Measurements from ENCODE around the gene NPPA.
"Not testable (repeated sequence)": the region's sequence is repeated elsewhere in the genome, so short reads cannot be mapped to it uniquely, and the experiment has no call there.

NPPA gene

DNA sequence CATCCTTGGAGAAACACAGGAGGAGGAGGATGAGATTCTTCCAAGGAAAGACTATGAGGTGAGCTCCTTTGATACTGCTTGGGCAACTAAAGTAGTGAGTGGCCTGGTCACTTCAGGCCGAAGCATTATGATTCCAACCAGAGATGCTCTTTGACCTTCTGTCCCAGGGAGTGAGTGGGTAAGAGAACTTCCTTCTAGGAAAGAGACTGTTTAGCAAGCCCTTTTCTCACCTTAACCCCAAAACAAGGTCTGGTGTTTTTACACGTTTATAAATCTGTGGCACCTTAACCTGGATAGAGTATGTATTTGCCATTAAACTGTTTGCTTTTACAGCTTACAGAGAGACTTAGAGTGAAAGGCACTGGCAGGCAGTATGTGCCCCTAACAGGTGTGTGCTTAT is 40.5 kb downstream of the NPPA start:
- DNase-seq (ENCODE audit: low read depth) = no peak

DNA sequence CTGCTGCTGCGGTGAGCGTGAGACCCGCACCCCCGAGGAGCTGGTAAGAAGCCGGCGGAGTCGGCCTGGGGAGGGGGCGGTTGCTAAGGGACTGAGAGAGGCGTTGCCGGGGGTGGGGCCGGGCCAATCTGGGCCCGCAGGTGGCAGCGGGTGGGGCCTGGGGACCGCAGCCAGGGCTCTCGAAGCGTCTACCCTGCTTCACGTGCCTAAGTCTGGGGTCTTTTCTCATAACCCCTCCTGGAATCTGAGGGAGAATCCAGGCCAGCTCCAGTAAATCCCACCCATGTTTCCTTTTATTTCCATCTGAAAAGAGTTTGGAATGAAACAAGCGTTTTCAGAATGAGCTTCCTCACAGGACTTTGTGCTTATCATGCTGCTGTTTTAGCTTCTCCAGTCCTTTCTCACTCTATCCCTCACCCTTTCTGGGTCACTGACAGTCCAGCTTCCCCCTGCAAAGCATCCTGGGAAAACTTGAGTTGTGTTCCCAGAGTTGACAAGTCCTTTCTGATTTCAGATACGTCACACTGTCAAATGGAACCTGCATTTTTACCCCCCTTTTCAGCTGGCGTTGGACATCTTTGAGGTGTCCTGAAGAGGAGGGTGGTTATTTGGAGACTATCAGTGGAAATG is 41.2 kb downstream of the NPPA start:
- DNase-seq (ENCODE audit: low read depth) = no peak

DNA sequence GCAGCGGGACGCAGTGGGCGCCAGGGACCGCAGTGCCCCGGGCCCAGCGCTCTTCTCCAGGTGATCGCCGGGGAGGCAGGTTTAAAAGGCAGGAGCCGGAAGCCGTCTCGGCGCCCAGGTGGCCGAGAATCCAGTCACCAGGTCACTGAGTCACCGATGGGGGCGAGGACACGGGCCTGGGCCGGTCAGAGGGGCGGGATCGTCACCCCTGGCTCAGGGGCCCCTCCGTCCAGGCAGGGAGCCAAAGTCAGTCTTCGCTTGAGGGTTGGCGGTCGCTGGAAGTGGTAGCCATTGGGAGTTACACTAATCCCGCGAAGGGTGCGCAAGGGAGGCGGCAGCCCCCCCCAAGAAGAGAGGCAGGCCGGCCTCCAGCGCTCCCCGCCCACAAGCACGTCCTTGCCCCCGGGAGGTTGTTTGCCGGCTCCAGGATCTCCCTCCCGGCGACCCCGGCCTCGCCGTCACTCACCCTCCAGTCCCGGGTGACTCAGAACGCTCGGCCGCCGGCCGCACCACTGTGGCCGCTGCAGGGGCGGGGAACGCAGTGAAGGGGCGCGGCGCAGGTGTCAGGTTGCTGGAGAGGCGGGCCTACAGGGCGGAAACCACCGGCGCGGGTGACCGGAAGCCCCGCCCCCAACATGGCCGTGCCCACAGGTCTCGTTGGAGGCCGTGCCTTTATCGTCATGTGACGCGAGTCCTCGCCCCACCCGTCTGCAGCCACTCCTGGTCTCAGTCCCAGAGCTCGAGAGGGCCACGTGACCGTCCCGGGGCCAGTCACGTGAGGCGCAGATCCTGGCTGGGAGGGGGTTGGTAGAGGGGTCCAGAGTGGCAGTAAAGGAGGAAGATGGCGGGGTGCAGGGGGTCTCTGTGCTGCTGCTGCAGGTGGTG is 41.9 kb downstream of the NPPA start, which contains the start of the genes CLCN6 and MTHFR:
CLCN6 (plus strand) TSS at position 770 of the 885 bp plus-strand sequence; CDS start at position 842, 72 bp downstream.
MTHFR (minus strand) TSS at position 543 of the 885 bp plus-strand sequence. CDS start 2,848 bp downstream, outside the sequence.
- DNase-seq (ENCODE audit: low read depth) = peak; percentile 94

DNA sequence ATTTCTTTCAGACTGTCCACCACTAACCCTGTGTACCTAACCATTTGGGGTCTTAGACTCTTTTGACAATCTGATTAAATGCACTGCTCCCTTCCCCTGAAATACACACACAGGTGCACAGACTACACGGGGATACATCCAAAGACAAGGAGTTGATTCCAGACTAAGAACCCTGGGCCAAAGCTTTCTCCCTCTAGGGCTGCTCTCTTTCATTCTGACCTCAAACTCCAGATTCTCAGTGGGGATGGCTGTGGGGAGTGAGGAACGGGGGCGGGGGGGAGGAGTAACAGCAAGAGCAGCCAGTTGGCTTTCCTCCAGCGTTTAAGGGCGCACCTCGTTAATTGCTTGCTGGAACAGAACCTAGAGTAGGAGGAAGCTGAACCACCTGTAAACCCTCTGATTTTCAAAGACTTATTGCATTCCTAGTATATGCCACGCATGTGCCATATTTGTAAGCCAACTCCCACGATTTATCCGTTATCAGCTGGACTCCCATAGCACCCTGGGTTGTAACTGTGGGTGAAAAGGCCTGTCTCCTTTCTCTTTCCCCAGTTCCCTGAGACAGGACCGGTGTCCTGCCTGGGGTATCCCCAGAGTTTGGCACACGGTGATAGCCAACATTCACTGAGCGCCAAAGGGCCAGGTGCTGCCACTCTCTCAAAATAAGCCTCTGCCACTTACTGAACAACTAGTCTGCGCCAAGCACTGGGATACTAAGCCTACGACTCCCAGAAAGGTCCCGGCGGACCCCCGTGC is 42.7 kb downstream of the NPPA start:
- no peak for DNase-seq (ENCODE audit: low read depth)

DNA sequence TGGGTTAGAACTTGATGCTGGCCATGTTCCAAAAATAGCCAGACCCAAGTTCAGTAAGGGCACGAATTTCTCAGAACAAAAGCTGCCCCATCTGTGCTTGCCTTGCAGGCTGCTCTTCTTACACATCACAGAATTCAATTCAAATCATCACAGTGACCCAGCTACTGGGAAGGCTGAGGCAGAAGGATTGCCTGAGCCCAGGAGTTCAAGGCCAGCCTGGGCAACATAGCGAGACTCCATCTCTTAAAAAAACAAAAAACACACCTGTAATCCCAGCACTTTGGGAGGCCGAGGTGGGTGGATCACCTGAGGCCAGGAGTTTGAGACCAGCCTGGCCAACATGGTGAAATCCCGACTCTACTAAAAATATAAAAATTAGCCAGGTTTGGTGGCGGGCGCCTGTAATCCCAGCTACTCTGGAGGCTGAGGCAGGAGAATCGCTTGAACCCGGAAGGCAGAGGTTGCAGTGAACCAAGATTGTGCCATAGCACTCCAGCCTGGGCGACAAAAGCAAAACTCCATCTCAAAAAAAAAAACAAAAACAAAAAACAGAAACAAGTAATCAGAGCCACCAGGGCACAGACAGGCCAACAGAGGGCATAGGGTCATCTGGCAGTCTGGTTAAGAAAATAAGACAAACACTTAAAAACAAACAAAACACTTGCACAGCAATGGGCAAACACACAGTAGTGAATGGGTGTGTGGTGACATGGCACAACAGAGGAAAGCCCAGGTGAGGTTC is 43.5 kb downstream of the NPPA start:
- not testable (repeated sequence) for DNase-seq (ENCODE audit: low read depth)

DNA sequence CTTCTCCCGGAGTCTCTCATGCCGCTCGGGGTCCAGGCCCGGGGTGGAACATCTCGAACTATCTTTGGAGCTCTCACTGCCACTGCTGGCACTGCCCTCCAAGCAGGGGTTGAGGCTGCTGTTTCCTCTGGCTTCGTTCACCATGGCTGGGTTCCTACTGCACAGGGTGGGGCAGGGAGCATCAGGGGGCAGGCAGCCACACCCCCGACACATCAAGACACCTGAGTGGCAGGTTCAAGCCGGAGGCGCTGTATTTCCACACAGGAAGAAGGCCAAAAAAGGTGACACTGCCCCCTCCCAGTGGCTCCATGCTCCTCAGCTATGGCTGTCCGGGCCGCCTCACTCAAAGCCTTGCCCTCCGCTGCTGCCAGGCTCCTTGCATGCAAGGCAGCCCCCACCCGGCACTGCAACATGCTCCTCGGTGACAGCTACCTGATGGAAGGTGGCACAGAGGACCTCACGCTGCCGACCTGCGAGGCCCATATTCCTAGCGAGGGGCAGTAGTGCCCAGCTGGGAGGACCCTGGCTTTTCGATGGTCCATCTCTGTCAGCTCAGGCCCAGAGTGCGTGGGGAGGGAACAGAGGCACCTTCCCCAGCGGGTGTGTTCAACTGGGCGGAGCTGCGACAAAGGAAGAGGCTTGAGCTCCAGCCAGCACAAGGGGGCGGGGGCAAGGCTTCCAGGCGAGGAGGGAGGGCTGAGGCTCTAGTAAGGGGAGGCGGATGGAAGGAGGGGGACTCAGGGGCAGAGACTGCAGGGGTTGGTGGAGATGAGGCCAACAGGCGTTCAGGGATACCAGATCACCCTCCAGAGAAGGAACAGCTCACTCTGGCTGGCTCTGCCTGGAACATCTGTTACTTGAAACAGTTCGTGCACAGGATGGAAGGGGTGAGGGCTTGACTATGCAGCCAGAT is 44.4 kb downstream of the NPPA start:
- DNase-seq (ENCODE audit: low read depth) = peak; percentile 94

DNA sequence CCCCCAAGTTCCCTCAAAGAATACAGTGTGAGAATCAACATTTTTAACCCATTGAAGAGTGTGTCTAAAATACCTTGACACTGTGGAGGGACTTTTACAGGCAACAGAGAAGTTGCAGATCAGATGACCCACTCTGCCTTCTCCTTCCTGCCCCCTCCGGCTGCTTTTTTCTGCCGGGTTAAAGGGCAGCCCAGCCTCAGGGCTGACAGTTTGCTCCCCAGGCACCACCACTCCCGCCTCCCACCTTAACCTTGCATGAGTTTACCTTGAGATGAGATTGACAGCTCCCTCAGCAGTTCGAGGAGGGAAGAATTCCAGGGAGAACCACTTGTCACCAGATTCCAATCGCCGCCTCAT is 45.0 kb downstream of the NPPA start:
- no peak for DNase-seq (ENCODE audit: low read depth)

DNA sequence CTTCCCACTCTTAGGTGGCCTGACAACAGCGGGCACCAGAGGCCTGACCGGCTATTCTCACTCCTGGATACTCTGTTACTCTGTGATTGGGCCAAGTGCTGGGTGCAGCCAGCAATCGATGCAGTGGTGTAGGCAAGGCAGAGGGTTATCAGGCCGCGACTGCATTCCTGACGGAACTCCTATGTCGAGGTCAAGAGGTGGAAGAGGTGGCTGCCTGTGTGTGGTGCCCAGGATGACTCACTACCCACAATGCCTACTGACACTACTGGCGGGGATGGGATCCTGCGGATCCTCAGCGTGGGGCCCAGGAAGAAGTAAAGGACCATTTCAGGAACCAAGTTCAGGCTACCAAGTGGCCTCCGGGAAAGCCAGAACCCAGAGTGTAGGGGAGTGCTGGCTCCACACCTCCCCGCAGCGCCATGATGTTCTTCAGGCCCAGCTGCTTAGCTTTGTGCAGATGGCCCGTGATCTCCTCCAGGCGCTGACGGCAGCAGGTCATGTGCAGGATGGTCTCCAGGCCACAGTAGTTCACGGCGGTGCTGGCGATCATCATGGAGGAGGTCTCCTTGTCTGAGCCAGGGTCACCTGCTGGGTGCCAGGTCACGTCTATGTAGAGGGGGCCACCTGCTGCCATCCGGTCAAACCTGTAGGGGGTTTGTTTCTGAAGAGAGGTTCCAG is 46.7 kb downstream of the NPPA start:
- DNase-seq (ENCODE audit: low read depth) = no peak

DNA sequence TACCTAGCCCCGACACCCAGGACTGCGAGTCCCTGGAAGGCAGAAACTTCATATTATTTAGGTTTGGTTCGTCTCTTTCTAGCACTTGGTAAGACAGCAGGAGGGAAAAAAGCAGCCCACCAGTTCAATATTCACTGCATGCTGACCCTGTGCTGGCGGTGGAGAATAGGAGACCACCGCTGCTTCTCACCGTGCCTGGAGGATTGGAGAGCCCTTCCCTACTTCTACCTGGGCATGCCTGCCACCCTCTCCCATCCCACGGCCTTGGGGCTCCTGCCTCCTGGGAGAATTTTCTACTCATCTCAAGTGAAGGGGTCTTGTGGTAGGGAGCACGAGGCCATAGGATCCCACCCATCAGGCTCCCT is 47.2 kb downstream of the NPPA start:
- DNase-seq (ENCODE audit: low read depth) = no peak

DNA sequence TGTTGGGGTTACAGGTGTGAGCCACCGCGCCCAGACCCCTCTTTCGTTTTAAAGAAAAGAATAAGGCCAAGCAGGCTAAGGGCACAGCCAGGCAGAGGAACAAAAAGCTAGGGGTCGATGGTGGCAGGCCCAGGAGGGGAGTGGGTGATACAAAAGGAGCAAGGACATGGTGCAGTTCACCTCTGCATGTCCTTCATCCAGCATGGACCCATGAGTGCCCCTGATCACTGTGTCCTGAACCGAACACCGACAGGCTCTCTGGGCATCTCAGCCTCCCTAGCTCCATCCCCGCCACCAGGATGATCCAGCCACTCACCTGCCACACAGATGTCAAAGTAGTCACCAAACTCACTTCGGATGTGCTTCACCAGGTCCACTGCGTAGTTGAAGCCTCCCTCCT is 47.7 kb downstream of the NPPA start:
- DNase-seq (ENCODE audit: low read depth) = no peak

DNA sequence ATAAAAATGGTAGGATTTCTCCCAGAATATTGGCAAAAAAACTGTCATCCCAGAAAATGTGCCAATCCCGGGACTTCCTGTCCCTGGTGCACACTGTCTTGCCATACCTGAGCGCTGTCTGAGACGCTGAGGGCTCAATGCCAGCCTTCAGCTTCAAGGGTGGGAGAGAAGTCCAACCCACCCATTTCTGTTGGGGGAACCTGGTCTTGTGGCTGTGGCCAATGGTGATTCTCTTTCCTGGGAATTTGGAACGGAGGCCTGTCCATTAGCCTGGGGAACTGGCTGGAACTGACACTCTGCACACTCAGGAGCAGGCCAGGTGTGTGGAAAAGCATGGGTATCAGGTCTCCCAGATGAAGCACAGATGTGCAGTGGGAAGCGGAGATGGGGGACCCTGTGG is 48.5 kb downstream of the NPPA start:
- DNase-seq (ENCODE audit: low read depth) = no peak

DNA sequence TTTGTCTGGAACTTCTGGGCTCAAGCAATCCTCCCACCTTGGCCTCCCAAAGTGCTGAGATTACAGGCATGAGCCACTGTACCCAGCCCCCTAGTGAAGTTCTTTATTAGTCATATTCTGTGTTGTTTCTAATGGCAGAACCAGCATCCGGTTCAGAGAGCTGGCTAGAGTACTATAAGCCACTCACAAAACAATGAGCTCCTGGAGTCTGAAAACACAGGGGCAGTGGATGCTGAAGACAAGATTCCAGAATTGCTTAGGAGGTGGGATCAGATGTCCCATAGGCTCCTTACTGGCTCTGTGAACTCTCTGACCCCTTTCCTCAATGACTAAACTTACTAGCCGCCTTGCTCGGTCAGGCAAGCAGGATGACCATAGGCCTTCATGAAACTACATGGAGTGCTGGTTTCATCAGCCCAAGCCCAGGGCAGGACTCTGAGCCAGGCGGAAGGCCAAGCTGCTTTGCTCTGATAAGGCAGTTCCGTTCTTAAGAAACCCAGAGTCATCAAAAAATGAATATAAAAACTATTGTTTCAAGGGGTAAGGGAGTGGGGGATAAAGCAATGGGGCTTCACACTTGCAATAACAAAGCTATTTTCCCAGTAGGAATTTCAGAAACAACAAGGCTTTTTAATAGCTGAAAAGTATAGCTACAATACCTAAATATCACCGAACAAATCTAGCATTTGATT is 49.9 kb downstream of the NPPA start:
- DNase-seq (ENCODE audit: low read depth) = no peak

DNA sequence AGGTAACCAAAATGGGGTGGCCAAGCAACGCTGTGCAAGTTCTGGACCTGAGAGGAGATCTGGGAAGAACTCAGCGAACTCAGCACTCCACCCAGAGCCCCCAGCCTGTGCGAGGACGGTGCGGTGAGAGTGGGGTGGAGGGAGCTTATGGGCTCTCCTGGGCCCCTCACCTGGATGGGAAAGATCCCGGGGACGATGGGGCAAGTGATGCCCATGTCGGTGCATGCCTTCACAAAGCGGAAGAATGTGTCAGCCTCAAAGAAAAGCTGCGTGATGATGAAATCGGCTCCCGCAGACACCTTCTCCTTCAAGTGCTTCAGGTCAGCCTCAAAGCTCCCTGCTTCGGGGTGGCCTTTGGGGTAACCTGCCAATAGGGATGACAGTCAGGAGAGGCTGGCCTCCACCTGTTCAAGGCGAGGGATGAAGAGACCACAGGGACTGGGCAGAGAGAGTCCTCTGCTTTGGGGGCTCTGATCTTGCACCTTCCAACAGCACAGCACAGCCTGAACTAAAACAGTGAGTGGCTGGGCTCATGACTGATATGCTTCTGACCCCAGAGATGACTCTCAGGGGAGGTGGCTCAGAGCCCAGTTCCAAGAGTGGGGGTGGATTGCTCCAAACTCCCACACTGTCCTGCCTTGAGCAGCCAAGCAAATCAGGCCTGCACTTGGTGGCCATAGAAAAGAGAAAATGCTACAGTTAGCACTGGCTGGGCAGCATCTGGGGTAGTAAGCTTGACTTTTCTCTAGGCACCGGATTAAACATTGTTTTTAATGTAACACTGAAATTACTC is 51.4 kb downstream of the NPPA start:
- no peak for DNase-seq (ENCODE audit: low read depth)

All from non-pigmented ciliary epithelial cell (primary cell).